Measurements from ENCODE around the gene RPIA.
"Not testable (repeated sequence)": the region's sequence is repeated elsewhere in the genome, so short reads cannot be mapped to it uniquely, and the experiment has no call there.

RPIA gene

GRCh38 chr2:88760819-88761598 is 69.5 kb downstream of the RPIA start:
- H3K36me3 ChIP-seq (ENCODE audit: control insufficient read depth in 1 of 2, insufficient read depth in 2 of 2, low read length in 2 of 2) = no peaks in the 10 kb centered on the region
- no peak overlapping the region for H3K27ac ChIP-seq (ENCODE audit: low read length)
- H3K27me3 ChIP-seq (ENCODE audit: low read depth, low read length) = peaks cover 8% of the 10 kb centered on the region
- peaks cover 0 to 12% of the 10 kb centered on the region in 2 donors for H3K4me1 ChIP-seq (ENCODE audit: control insufficient read depth in 1 of 2, insufficient read depth in 2 of 2, low read length in 2 of 2)
- H3K9me3 ChIP-seq (ENCODE audit: control insufficient read depth in 1 of 2, low read length in 2 of 2) = peaks cover 0 to 13% of the 10 kb centered on the region in 2 donors
- H3K4me3 ChIP-seq (ENCODE audit: low read depth in 1 of 2, low read length in 2 of 2) = no peak overlapping the region

- Histone ChIP-seq H3K36me3 (ENCODE audit: control insufficient read depth in 1 of 2, insufficient read depth in 2 of 2, low read length in 2 of 2) (no peaks in the 10 kb centered on the region), H3K27ac (ENCODE audit: low read length) (no peak overlapping the region)
These were observed 72.8 kb downstream of the RPIA start for GRCh38 chr2:88764141-88764849.

DNA sequence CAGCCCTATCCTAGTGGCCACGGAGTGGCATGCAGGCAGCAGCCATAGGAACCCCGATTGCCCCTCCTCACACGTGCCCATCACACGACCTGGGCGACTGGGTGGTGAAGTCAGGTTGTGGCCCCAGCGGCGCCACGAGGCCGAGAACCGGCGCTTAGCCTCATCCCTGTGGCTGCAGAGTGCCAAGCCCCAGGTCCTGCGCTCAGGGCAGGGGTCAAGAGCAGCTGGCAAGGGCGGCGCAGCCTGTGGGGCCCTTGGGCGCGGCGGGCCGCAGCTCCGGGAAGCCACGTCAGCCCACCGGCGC is 73.3 kb downstream of the RPIA start:
- Histone ChIP-seq H3K36me3 (ENCODE audit: control insufficient read depth in 1 of 2, insufficient read depth in 2 of 2, low read length in 2 of 2) (no peaks in the 10 kb centered on the region), H3K9me3 (ENCODE audit: control insufficient read depth in 1 of 2, low read length in 2 of 2) (no peaks in the 10 kb centered on the region), H3K4me1 (ENCODE audit: control insufficient read depth in 1 of 2, insufficient read depth in 2 of 2, low read length in 2 of 2) (peaks cover 0 to 12% of the 10 kb centered on the region in 2 donors), H3K27ac (ENCODE audit: low read length) (no peak overlapping the region), H3K27me3 (ENCODE audit: low read depth, low read length) (peaks cover 8% of the 10 kb centered on the region), H3K4me3 (ENCODE audit: low read depth in 1 of 2, low read length in 2 of 2) (peak overlapping the region in 1 of 2 donors; percentile 53)

More at GRCh38 chr2:88764141-88764849, 72.8 kb downstream of the RPIA start:
- no peak overlapping the region for H3K4me3 ChIP-seq (ENCODE audit: low read depth in 1 of 2, low read length in 2 of 2)
- H3K27me3 ChIP-seq (ENCODE audit: low read depth, low read length) = peaks cover 8% of the 10 kb centered on the region
- H3K9me3 ChIP-seq (ENCODE audit: control insufficient read depth in 1 of 2, low read length in 2 of 2) = no peaks in the 10 kb centered on the region
- peaks cover 0 to 12% of the 10 kb centered on the region in 2 donors for H3K4me1 ChIP-seq (ENCODE audit: control insufficient read depth in 1 of 2, insufficient read depth in 2 of 2, low read length in 2 of 2)

- no peak overlapping the region for H3K27ac ChIP-seq (ENCODE audit: low read length)
- no peaks in the 10 kb centered on the region for H3K36me3 ChIP-seq (ENCODE audit: control insufficient read depth in 1 of 2, insufficient read depth in 2 of 2, low read length in 2 of 2)
- peaks cover 0 to 12% of the 10 kb centered on the region in 2 donors for H3K4me1 ChIP-seq (ENCODE audit: control insufficient read depth in 1 of 2, insufficient read depth in 2 of 2, low read length in 2 of 2)
- peak overlapping the region in 1 of 2 donors; percentile 53 for H3K4me3 ChIP-seq (ENCODE audit: low read depth in 1 of 2, low read length in 2 of 2)
- H3K9me3 ChIP-seq (ENCODE audit: control insufficient read depth in 1 of 2, low read length in 2 of 2) = no peaks in the 10 kb centered on the region
- H3K27me3 ChIP-seq (ENCODE audit: low read depth, low read length) = peaks cover 8% of the 10 kb centered on the region
These were observed 73.8 kb downstream of the RPIA start for GRCh38 chr2:88765154-88765888.

DNA sequence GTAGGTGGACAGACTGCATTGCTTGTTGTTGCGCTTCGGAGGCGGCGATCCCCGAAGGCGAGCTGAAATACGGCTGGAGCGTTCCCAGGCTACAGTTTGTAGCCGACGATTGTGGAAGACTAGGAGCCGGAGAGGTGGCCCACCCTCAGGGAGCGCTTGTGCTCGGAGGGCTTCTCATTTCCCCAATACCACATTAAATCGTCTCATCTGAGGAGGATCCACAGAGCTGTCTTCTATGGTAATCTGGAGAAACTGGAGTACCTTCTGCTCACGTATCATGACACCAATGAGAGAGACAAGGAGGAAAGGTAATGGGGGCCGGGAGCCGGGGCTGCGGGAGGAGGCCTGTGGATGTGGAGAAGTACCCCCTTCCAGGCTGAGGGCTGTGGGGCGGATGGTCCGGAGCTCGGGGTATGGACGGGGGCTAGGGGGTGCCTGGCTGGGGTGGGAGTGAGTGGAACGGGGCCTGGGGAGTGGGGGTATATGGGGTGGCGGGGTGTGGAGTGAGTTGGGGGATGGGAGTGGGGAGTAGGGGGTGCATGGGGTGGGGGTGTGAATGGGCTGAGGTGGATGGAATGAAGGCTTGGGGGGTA is 74.5 kb downstream of the RPIA start:
- not testable (repeated sequence) for H3K27me3 ChIP-seq (ENCODE audit: low read depth, low read length); H3K36me3 ChIP-seq (ENCODE audit: control insufficient read depth in 1 of 2, insufficient read depth in 2 of 2, low read length in 2 of 2); H3K9me3 ChIP-seq (ENCODE audit: control insufficient read depth in 1 of 2, low read length in 2 of 2); H3K27ac ChIP-seq (ENCODE audit: low read length)
- Histone ChIP-seq H3K4me1 (ENCODE audit: control insufficient read depth in 1 of 2, insufficient read depth in 2 of 2, low read length in 2 of 2) (peaks cover 0 to 12% of the 10 kb centered on the region in 2 donors), H3K4me3 (ENCODE audit: low read depth in 1 of 2, low read length in 2 of 2) (peak overlapping the region in 1 of 2 donors; percentile 53)

GRCh38 chr2:88770016-88770415 is 78.5 kb downstream of the RPIA start:
- Histone ChIP-seq H3K27me3 (ENCODE audit: low read depth, low read length) (peaks cover 3% of the 10 kb centered on the region), H3K27ac (ENCODE audit: low read length) (no peak overlapping the region), H3K4me3 (ENCODE audit: low read depth in 1 of 2, low read length in 2 of 2) (no peak overlapping the region), H3K9me3 (ENCODE audit: control insufficient read depth in 1 of 2, low read length in 2 of 2) (no peaks in the 10 kb centered on the region), H3K36me3 (ENCODE audit: control insufficient read depth in 1 of 2, insufficient read depth in 2 of 2, low read length in 2 of 2) (no peaks in the 10 kb centered on the region), H3K4me1 (ENCODE audit: control insufficient read depth in 1 of 2, insufficient read depth in 2 of 2, low read length in 2 of 2) (peaks cover 0 to 9% of the 10 kb centered on the region in 2 donors)

GRCh38 chr2:88773233-88774028 is 82.0 kb downstream of the RPIA start:
- not testable (repeated sequence) for H3K27me3 ChIP-seq (ENCODE audit: low read depth, low read length); H3K9me3 ChIP-seq (ENCODE audit: control insufficient read depth in 1 of 2, low read length in 2 of 2); H3K36me3 ChIP-seq (ENCODE audit: control insufficient read depth in 1 of 2, insufficient read depth in 2 of 2, low read length in 2 of 2); H3K4me3 ChIP-seq (ENCODE audit: low read depth in 1 of 2, low read length in 2 of 2); H3K4me1 ChIP-seq (ENCODE audit: control insufficient read depth in 1 of 2, insufficient read depth in 2 of 2, low read length in 2 of 2); H3K27ac ChIP-seq (ENCODE audit: low read length)

DNA sequence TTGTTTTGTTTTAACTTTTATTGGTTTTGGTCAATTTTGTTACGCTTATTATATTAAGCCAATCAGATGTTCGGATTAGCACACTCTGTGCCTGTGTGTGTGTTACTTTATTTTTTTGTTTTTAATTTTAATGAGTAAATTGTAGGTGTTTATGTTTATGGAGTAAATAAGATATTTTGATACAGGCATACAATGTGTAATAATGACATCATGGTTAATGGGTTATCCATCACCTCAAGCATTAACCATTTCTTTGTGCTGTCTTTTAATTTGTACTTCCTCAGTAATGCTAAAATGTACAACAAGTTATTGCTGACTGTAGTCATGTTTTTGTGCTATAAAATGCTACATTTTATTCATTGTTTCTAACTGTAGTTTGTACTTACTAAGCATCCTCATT is 97.7 kb downstream of the RPIA start:
- H3K27me3 ChIP-seq (ENCODE audit: low read depth, low read length); H3K36me3 ChIP-seq (ENCODE audit: control insufficient read depth in 1 of 2, insufficient read depth in 2 of 2, low read length in 2 of 2); H3K4me1 ChIP-seq (ENCODE audit: control insufficient read depth in 1 of 2, insufficient read depth in 2 of 2, low read length in 2 of 2); H3K9me3 ChIP-seq (ENCODE audit: control insufficient read depth in 1 of 2, low read length in 2 of 2); H3K27ac ChIP-seq (ENCODE audit: low read length); H3K4me3 ChIP-seq (ENCODE audit: low read depth in 1 of 2, low read length in 2 of 2): not testable (repeated sequence)

DNA sequence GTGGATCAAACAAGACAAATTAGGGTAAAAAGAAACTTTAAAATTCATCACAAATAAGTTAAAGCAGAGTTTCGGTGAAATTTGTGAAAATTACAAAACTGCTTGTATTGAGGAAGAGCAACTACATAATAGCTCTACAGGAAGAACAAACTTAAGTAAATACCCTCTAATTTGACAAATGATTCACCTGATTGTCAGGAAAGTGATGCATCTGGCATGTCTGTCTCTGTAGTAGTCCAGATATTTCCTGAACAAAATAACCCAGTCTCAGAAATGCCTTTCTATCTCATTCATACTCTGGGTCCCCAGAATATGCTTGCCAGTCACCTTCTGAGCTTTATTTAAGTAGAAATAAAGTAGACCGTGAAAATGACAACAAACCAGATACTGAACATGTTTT is 104.5 kb downstream of the RPIA start:
- H3K4me1 ChIP-seq (ENCODE audit: control insufficient read depth in 1 of 2, insufficient read depth in 2 of 2, low read length in 2 of 2); H3K27me3 ChIP-seq (ENCODE audit: low read depth, low read length); H3K9me3 ChIP-seq (ENCODE audit: control insufficient read depth in 1 of 2, low read length in 2 of 2); H3K27ac ChIP-seq (ENCODE audit: low read length); H3K36me3 ChIP-seq (ENCODE audit: control insufficient read depth in 1 of 2, insufficient read depth in 2 of 2, low read length in 2 of 2); H3K4me3 ChIP-seq (ENCODE audit: low read depth in 1 of 2, low read length in 2 of 2): not testable (repeated sequence)

DNA sequence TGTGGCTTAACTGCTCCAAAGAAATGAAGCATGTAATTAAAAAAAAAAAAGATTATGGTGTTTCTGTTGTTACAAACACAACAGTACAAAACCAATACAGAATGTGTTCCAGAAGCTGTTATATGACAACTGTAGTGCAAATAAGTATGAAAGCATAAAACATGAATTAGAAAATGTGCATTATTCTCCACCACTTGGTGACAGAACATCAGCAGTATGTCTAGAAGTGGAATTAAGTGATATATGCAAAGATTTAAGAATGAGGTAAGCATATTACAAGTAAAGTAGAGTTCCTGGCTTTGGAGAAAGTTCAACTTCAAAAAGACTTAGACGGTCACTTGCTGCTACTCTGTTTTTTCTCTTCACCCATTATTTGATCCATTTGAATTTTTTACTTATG is 105.0 kb downstream of the RPIA start:
- H3K9me3 ChIP-seq (ENCODE audit: control insufficient read depth in 1 of 2, low read length in 2 of 2); H3K4me3 ChIP-seq (ENCODE audit: low read depth in 1 of 2, low read length in 2 of 2); H3K27me3 ChIP-seq (ENCODE audit: low read depth, low read length); H3K4me1 ChIP-seq (ENCODE audit: control insufficient read depth in 1 of 2, insufficient read depth in 2 of 2, low read length in 2 of 2); H3K36me3 ChIP-seq (ENCODE audit: control insufficient read depth in 1 of 2, insufficient read depth in 2 of 2, low read length in 2 of 2); H3K27ac ChIP-seq (ENCODE audit: low read length): not testable (repeated sequence)

GRCh38 chr2:88797164-88797563 is 105.7 kb downstream of the RPIA start:
- H3K4me3 ChIP-seq (ENCODE audit: low read depth in 1 of 2, low read length in 2 of 2) = not testable (repeated sequence)

More at GRCh38 chr2:88797164-88797563, 105.7 kb downstream of the RPIA start:
- not testable (repeated sequence) for H3K9me3 ChIP-seq (ENCODE audit: control insufficient read depth in 1 of 2, low read length in 2 of 2); H3K27ac ChIP-seq (ENCODE audit: low read length); H3K27me3 ChIP-seq (ENCODE audit: low read depth, low read length); H3K36me3 ChIP-seq (ENCODE audit: control insufficient read depth in 1 of 2, insufficient read depth in 2 of 2, low read length in 2 of 2); H3K4me1 ChIP-seq (ENCODE audit: control insufficient read depth in 1 of 2, insufficient read depth in 2 of 2, low read length in 2 of 2)
